CD4-positive, alpha-beta T cell treated with Interleukin-15 for 4 hours (primary cell): ENCODE results near the gene LYPD3.

Source experiments
- DNase-seq: peaks from one replicate; pipeline ENCODE4 v3.0.0-alpha.2; 2020; ENCODE audit warnings: low spot score

Gene LYPD3

DNA sequence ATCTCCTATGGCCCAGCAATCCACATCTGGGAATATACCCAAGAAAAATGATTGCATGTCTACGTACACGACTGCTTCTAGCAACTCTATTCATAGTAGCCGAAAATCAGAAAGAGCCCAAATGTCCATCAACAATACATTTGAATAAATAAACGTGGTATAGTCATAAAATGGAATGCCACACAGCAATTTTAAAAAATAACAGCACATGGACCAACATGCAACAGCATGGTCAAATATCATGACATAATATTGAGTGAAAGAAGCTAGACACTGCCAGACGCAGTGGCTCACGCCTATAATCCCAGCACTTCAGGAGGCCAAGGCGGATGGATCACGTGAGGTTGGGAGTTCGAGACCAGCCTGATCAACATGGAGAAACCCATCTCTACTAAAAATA lies 34.4 kb downstream of the LYPD3 start:
- DNase-seq = no peak

DNA sequence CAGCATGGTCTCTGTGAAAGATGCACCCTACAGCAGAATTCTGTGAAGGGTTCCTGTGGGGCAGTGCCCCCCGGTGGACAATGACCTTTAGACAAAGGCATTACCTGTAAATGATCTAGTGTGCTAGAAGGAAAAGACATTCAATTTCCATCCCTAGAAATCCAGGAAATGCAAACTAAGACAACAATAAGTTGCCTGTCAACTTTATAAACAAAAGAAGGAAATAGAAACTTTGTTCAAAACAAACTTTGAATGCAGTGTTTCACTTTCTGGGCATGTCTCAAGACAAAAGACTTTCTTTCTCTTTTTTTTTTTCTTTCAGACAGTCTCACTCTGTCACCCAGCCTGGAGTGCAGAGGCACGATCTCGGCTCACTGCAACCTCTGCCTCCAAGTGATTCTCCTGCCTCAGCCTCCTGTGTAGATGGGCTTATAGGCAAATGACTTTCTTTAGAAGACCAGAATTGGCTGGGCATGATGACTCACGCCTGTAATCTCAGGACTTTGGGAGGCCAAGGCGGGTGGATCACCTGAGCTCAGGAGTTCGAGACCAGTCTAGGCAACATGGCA lies 35.2 kb downstream of the LYPD3 start:
- no peak for DNase-seq

GRCh38 chr19:43429395-43429794 lies 36.0 kb downstream of the LYPD3 start:
- DNase-seq = no peak

DNA sequence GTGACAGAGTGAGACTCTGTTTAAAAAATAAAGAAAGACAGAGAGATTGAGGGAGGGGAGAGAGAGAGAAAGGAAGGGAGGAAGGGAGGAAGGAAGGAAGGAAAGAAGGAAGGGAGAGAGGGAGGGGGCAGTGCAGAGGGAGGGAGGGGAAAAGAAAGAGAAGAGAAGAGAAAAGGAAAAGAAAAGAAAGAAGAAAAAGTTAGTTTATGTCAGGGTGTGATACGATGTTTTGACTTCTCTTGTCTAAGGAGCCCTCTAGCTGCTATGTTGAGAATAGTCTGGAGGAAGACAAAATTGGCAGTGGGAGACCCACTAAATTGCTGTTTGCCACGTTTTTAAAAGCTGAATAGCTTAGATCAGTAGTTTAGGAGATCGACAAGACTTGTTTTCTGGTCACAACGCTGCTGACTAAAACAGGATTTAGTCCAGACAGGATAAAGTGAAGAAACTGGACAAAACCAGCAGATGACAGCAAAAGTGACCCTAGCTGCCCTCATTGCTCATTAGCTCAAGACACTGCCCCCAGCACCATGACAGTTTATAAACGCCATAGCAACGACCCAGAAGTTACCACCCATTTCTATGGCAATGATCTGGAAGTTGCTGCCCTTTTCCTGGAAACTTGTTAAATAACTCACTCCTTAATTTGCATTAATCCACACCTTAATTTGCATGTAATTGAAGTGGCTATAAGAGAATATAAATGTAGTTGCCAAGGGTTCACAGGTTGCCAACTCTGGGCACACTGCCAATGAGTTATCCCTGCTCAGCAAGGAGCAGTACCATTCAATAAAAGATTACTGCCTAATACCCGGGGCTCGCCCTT lies 39.6 kb downstream of the LYPD3 start:
- DNase-seq = no peak

GRCh38 chr19:43423779-43424178 lies 41.6 kb downstream of the LYPD3 start:
- DNase-seq = no peak

DNA sequence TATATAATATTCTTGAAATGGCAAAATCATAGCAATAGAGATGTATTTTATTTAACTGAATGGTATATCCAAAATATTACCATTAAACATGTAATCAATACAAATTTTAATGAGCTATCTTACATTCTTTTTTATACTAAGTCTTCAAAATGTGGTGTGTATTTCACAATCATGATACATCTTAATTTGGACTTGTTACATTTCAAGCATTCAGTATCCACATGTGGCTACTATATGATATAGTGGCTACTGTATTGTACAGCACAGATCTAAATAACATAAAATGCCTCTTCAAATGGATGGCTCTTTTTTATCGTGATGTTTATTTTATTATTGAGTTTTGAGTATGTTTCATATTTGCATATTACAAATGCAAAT lies 42.7 kb downstream of the LYPD3 start:
- DNase-seq = no peak

DNA sequence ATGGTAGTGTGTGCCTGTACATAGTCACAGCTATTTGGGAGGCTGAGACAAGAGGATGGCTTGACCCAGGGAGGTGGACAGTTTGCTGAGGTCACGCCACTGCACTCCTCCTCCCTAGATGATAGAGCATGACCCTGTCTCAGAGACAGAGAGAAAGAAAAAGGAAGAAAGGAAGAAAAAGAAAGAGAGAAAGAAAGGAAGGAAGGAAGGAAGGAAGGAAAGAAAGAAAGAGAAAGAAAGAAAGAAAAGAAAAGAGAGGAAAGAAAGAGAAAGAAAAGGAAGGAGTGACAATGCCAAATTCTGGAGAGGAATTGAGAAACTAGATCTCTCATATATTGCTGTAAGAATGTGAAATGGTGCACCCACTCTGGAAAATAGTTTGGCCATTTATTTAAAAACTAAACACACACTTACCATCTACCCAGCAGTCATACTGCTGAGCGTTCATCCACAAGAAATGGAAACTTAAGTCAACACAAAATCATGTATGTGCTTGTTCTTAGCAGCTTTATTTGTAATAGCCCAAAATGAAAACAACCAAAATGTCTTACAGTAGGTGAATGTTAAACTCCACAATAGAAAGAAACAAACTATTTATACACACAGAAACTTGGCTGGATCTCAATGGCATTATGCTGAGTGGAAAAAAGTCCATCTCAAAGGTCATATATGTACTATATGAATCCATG lies 43.3 kb downstream of the LYPD3 start:
- no peak for DNase-seq

DNA sequence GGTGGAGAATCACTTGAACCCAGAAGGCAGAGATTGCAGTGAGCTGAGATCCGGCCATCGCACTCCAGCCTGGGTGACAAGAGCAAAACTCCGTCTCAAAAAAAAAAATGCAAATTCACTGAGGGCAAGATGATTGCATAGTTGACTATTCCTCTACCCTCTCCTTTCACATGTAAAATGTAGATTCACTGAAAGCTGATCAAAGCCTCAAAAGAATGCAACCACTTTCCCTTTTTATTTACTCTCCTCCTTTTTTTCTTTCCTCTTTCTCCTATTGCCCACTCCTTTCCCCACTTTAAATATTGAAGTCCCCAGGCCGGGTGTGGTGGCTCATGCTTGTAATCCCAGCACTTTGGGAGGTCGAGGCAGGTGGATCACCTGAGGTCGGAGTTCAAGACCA lies 44.5 kb downstream of the LYPD3 start:
- no peak for DNase-seq

GRCh38 chr19:43416951-43417623 lies 48.3 kb downstream of the LYPD3 start:
- DNase-seq = no peak

- no peak for DNase-seq
Measured at GRCh38 chr19:43414554-43414953, 50.9 kb downstream of the LYPD3 start, which contains the start of gene TEX101. TSS of gene TEX101 (plus strand) at chr19:43414890. CDS start at chr19:43415920, 1,030 bp downstream.

DNA sequence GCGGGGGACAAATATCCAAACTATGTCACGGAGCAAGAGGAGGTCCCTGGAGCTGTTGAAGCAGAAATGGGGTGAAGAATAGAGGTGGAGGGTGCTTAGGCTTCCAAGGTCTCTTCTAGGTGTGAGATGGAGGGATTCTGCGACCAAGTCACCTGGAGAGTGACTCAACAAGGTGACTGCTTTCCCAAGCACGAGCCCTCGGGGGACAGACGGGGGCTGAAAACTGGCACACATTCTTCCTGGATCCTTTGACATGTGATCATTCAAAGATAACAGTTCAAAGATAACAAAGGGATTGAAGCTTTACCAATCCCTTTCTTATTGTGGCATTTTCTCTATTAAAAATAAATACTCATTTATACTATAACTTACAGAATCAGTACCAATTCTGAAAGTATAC lies 53.0 kb downstream of the LYPD3 start:
- DNase-seq = no peak
